CD14-positive monocyte (primary cell): ENCODE results near the gene RFPL4AL1. TPM values are rescaled to one million over a fixed set of nuclear protein-coding genes. Genes with fewer than 3 reads are reported as not detected.
A peak's percentile ranks its signal among the peaks of the same experiment; 100 is the strongest.

Experiments
- DNase-seq, 3 donors: peaks; one replicate each; pipeline ENCODE4 v3.0.0-alpha.2; 2011 to 2022
- H2AFZ ChIP-seq: 2 replicates; pipeline ENCODE4 v1.6.0; 2012; ENCODE audit warnings: mild to moderate bottlenecking, low read depth, low read length, inconsistent platforms; ENCODE audit not compliant: insufficient read depth, poor library complexity, severe bottlenecking
- H3K27ac ChIP-seq, 2 donors: 1 replicate in 1 of 2; 2 replicates in 1 of 2; pipeline ENCODE4 v1.5.1; 2012 to 2013; ENCODE audit warnings: low read length in 2 of 2, control low read depth in 1 of 2, inconsistent platforms in 1 of 2, low read depth in 1 of 2, mild to moderate bottlenecking in 1 of 2
- H3K27me3 ChIP-seq, 2 donors: one replicate each; pipeline versions ENCODE4 v1.6.0 to v1.6.1; 2011 to 2013; ENCODE audit warnings: low read length in 2 of 2; ENCODE audit not compliant: control insufficient read depth in 2 of 2, insufficient read depth in 2 of 2
- H3K36me3 ChIP-seq, 2 donors: replicated peaks in 1 of 2; 1 replicate in 1 of 2; 2 replicates in 1 of 2; pipeline versions ENCODE4 v1.5.1 to v1.6.1; 2012 to 2013; ENCODE audit warnings: low read length in 2 of 2, control low read depth in 1 of 2, inconsistent platforms in 1 of 2, mild to moderate bottlenecking in 1 of 2; ENCODE audit not compliant: insufficient read depth in 2 of 2, control insufficient read depth in 1 of 2
- H3K4me1 ChIP-seq, 2 donors: 1 replicate in 1 of 2; 2 replicates in 1 of 2; pipeline versions ENCODE4 v1.5.1 to v1.6.1; 2012 to 2013; ENCODE audit warnings: low read length in 2 of 2, control low read depth in 1 of 2, inconsistent platforms in 1 of 2, mild to moderate bottlenecking in 1 of 2, moderate library complexity in 1 of 2; ENCODE audit not compliant: insufficient read depth in 2 of 2, control insufficient read depth in 1 of 2
- H3K4me2 ChIP-seq: replicated peaks from 2 replicates; pipeline ENCODE3; 2012; ENCODE audit warnings: low read length, moderate library complexity, mild to moderate bottlenecking; ENCODE audit not compliant: poor library complexity, severe bottlenecking; ENCODE audit errors: extremely low read depth
- H3K4me3 ChIP-seq, 3 experiments: fragments of 200-600 bp in 1 of 3; sonication (generic) in 1 of 3; replicated peaks in 1 of 3; 1 replicate in 2 of 3; 2 replicates in 1 of 3; pipeline ENCODE4 v1.5.1; 2011 to 2013; ENCODE audit warnings: low read length in 3 of 3, mild to moderate bottlenecking in 3 of 3, control low read depth in 2 of 3, low read depth in 2 of 3, inconsistent platforms in 1 of 3, moderate library complexity in 1 of 3
- H3K79me2 ChIP-seq: 2 replicates; pipeline ENCODE4 v1.6.0; 2012; ENCODE audit warnings: mild to moderate bottlenecking, control low read depth, inconsistent platforms, low read length, moderate library complexity; ENCODE audit not compliant: insufficient read depth
- H3K9ac ChIP-seq: 2 replicates; pipeline ENCODE4 v1.6.0; 2017; ENCODE audit warnings: low read length, mild to moderate bottlenecking; ENCODE audit not compliant: insufficient read depth, poor library complexity, severe bottlenecking
- H3K9me3 ChIP-seq, 2 donors: replicated peaks in 1 of 2; 1 replicate in 1 of 2; 2 replicates in 1 of 2; pipeline versions ENCODE4 v1.5.1 to v1.6.1; 2012 to 2013; ENCODE audit warnings: low read length in 2 of 2, control low read depth in 1 of 2; ENCODE audit not compliant: control insufficient read depth in 1 of 2, insufficient read depth in 1 of 2
- H4K20me1 ChIP-seq: 2 replicates; pipeline ENCODE4 v1.6.0; 2012; ENCODE audit warnings: mild to moderate bottlenecking, low read length, control low read depth, moderate library complexity; ENCODE audit not compliant: insufficient read depth
- H3K27ac Mint-ChIP-seq, 7 donors: one replicate each; pipeline ENCODE4 v1.8.0; 2020; ENCODE audit warnings: mild to moderate bottlenecking in 7 of 7, mixed read lengths in 7 of 7, moderate library complexity in 6 of 7, inconsistent platforms in 2 of 7
- H3K27me3 Mint-ChIP-seq, 3 donors: one replicate each; pipeline ENCODE4 v1.8.0; 2021 to 2022; ENCODE audit warnings: low read depth in 3 of 3, mild to moderate bottlenecking in 3 of 3, mixed read lengths in 3 of 3, moderate library complexity in 3 of 3, inconsistent platforms in 1 of 3
- H3K36me3 Mint-ChIP-seq, 2 donors: one replicate each; pipeline ENCODE4 v1.8.0; 2020; ENCODE audit warnings: mixed read lengths in 2 of 2, inconsistent platforms in 1 of 2, mild to moderate bottlenecking in 1 of 2
- H3K4me1 Mint-ChIP-seq: one replicate; pipeline ENCODE4 v1.8.0; 2020; ENCODE audit warnings: mild to moderate bottlenecking, mixed read lengths
- H3K4me3 Mint-ChIP-seq, 2 donors: one replicate each; pipeline ENCODE4 v1.8.0; 2020; ENCODE audit warnings: mild to moderate bottlenecking in 2 of 2, mixed read lengths in 2 of 2, moderate library complexity in 1 of 2
- H3K9me3 Mint-ChIP-seq, 7 donors: one replicate each; pipeline ENCODE4 v1.8.0; 2020 to 2022; ENCODE audit warnings: mixed read lengths in 7 of 7, mild to moderate bottlenecking in 6 of 7, moderate library complexity in 6 of 7, inconsistent platforms in 2 of 7
- CTCF ChIP-seq: fragments of 200-600 bp; IDR thresholded peaks from one replicate; pipeline ENCODE4 v1.8.0; 2022; ENCODE audit warnings: antibody characterized with exemption, mild to moderate bottlenecking
- WGBS: methylation state at CpG from one replicate; pipeline ENCODE4 v1.1.5; 2013; ENCODE audit warnings: missing lambda C conversion rate; ENCODE audit not compliant: insufficient coverage; 5-methylcytosine and 5-hydroxymethylcytosine counted together
- intact Hi-C, 2 donors: fragments of 100-400 bp; cut with micrococcal nuclease; formaldehyde crosslinking; loops; one replicate each; pipeline versions ENCODE4 v1.15.0 to v1.15.1; 2023
- polyA plus RNA-seq, 3 donors: library from polyadenylated mRNA; depleted of rRNA in 1 of 3; unstranded in 2 of 3; stranded (reverse) in 1 of 3; fragments of 300-500 nt in 2 of 3; fragments of >200 nt in 1 of 3; fragmentation: Illumina TruSeq in 2 of 3; gene quantifications; 1 replicate in 2 of 3; 2 replicates in 1 of 3; pipeline ENCODE4 v1.2.3, GENCODE V29; 2012 to 2021

RFPL4AL1 gene
- polyA plus RNA-seq, 3 donors: 1.1 to 1.3 TPM; not detected in 1

GRCh38 chr19:55812449-55812848, 43.5 kb downstream of the RFPL4AL1 start:
- Histone ChIP-seq H3K27ac (no peak overlapping the region), H2AFZ (no peak overlapping the region), H3K79me2 (no peaks in the 10 kb centered on the region), H3K4me3 (no peak overlapping the region), H3K27me3 (no peaks in the 10 kb centered on the region), H3K9ac (no peak overlapping the region), H4K20me1 (no peaks in the 10 kb centered on the region), H3K4me1 (no peaks in the 10 kb centered on the region), H3K9me3 (peaks cover 2 to 7% of the 10 kb centered on the region in 2 donors), H3K36me3 (no peaks in the 10 kb centered on the region), H3K4me2 (no peak overlapping the region)
- no peak overlapping the region for H3K4me3 Mint-ChIP-seq
- no peaks in the 10 kb centered on the region for H3K36me3 Mint-ChIP-seq
- no peaks in the 10 kb centered on the region for H3K4me1 Mint-ChIP-seq
- H3K27ac Mint-ChIP-seq: no peak overlapping the region
- no peak for DNase-seq
- intact Hi-C loops: loop anchor here in 1 of 2 donors (10.0 kb wide), 1 partner anchor 178 kb away; no protein-coding TSS in a partner anchor
- TF ChIP-seq CTCF: no peak
- peaks cover 2 to 19% (median 8%) of the 10 kb centered on the region in 7 donors for H3K9me3 Mint-ChIP-seq
- H3K27me3 Mint-ChIP-seq: peaks cover 1 to 2% (median 2%) of the 10 kb centered on the region in 3 donors
- WGBS: 53% methylated on average over 2 of the region's 7 CpGs

DNA sequence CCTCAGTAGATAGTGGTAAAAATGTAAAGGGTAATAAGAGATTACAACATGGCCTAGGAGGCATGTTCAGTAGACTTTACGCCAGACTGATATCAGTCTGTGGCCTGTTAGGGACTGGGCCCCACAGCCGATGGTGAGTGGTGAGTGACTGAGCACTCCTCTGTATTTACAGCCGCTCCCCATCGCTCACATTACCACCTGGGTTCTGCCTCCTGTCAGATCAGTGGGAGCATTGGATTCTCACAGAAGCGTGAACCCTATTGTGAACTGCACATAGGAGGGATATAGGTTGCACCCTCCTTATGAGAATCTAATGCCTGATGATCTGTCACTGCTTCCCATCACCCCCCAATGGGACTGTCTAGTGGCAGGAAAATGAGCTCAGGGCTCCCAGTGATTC, 45.0 kb downstream of the RFPL4AL1 start:
- Histone ChIP-seq H3K79me2 (no peaks in the 10 kb centered on the region), H2AFZ (no peak overlapping the region), H3K9me3 (peaks cover 2 to 9% of the 10 kb centered on the region in 2 donors), H3K27me3 (no peaks in the 10 kb centered on the region), H3K4me2 (no peak overlapping the region), H3K4me3 (no peak overlapping the region), H3K9ac (no peak overlapping the region), H3K36me3 (no peaks in the 10 kb centered on the region), H3K4me1 (no peaks in the 10 kb centered on the region), H4K20me1 (no peaks in the 10 kb centered on the region), H3K27ac (no peak overlapping the region)
- DNase-seq: no peak
- H3K4me1 Mint-ChIP-seq: no peaks in the 10 kb centered on the region
- WGBS: 100% methylated on average over 2 of the region's 5 CpGs
- H3K4me3 Mint-ChIP-seq: no peak overlapping the region
- peaks cover 1 to 2% (median 2%) of the 10 kb centered on the region in 3 donors for H3K27me3 Mint-ChIP-seq
- no peak for TF ChIP-seq CTCF
- no peaks in the 10 kb centered on the region for H3K36me3 Mint-ChIP-seq
- peak overlapping the region in 1 of 7 donors; percentile 66 for H3K27ac Mint-ChIP-seq
- intact Hi-C loops: loop anchor here in 1 of 2 donors (10.0 kb wide), 1 partner anchor 179 kb away; no protein-coding TSS in a partner anchor
- peaks cover 3 to 22% (median 11%) of the 10 kb centered on the region in 7 donors for H3K9me3 Mint-ChIP-seq
